Dedifferentiated amniotic fluid mesenchymal stem cell (primary cell): ENCODE data around the gene SMC6.

Experiments used
- DNase-seq: peaks from one replicate; pipeline ENCODE4 v3.0.0-alpha.2; 2016; ENCODE audit errors: extremely low spot score

SMC6 gene

GRCh38 chr2:17646838-17647701 is 106.5 kb downstream of the SMC6 start:
- DNase-seq, result no peak

- DNase-seq, result peak; percentile 84
Observed at GRCh38 chr2:17646081-17646554, 107.5 kb downstream of the SMC6 start.

- DNase-seq, result no peak
Observed at GRCh38 chr2:17644997-17645720, 108.5 kb downstream of the SMC6 start.

- peak; percentile 90 for DNase-seq
Observed at GRCh38 chr2:17643031-17643615, 110.5 kb downstream of the SMC6 start.

- DNase-seq, result no peak
Observed at GRCh38 chr2:17640406-17640805, 113.2 kb downstream of the SMC6 start.

- no peak for DNase-seq
Observed at GRCh38 chr2:17638196-17638743, 115.3 kb downstream of the SMC6 start.

GRCh38 chr2:17637131-17637906 is 116.3 kb downstream of the SMC6 start:
- no peak for DNase-seq

- no peak for DNase-seq
Observed at GRCh38 chr2:17636257-17636656, 117.4 kb downstream of the SMC6 start.

- no peak for DNase-seq
Observed at GRCh38 chr2:17634997-17635396, 118.6 kb downstream of the SMC6 start.

GRCh38 chr2:17630089-17630488 is 123.5 kb downstream of the SMC6 start:
- DNase-seq, result no peak

GRCh38 chr2:17628349-17629261 is 125.0 kb downstream of the SMC6 start:
- DNase-seq, result no peak

- DNase-seq, result no peak
Observed at GRCh38 chr2:17627434-17627833, 126.2 kb downstream of the SMC6 start.

- no peak for DNase-seq
Observed at GRCh38 chr2:17626986-17627385, 126.6 kb downstream of the SMC6 start.

- DNase-seq, result no peak
Observed at GRCh38 chr2:17625446-17625845, 128.2 kb downstream of the SMC6 start.

- no peak for DNase-seq
Observed at GRCh38 chr2:17621781-17622180, 131.8 kb downstream of the SMC6 start.

- DNase-seq, result peak; percentile 23
Observed at GRCh38 chr2:17620841-17621240, 132.8 kb downstream of the SMC6 start.

GRCh38 chr2:17620280-17620679 is 133.3 kb downstream of the SMC6 start:
- DNase-seq, result no peak

- no peak for DNase-seq
Observed at GRCh38 chr2:17617955-17618354, 135.7 kb downstream of the SMC6 start.

- no peak for DNase-seq
Observed at GRCh38 chr2:17617516-17617915, 136.1 kb downstream of the SMC6 start.

- no peak for DNase-seq
Observed at GRCh38 chr2:17616405-17616804, 137.2 kb downstream of the SMC6 start.
